HEK293 (cell line): Measurements from ENCODE around the gene ARHGEF11.

Source experiments
- SP2 ChIP-seq: fragments of 450-650 bp; formaldehyde crosslinking; IDR thresholded peaks from 2 replicates; pipeline ENCODE4 v1.5.1; 2016; ENCODE audit warnings: missing biosample characterization, missing genetic modification characterization
- ZBTB7A ChIP-seq: fragments of 450-650 bp; formaldehyde crosslinking; IDR thresholded peaks from 2 replicates; pipeline ENCODE4 v1.5.1; 2016; ENCODE audit warnings: low read depth, missing biosample characterization, missing genetic modification characterization
- ZNF274 ChIP-seq, 2 experiments: fragments of 200-500 bp in 1 of 2; fragments of 450-650 bp in 1 of 2; sonication (Bioruptor generic) in 1 of 2; formaldehyde crosslinking in 1 of 2; IDR thresholded peaks; 2 replicates each; pipeline versions ENCODE4 v1.5.1 to v1.6.1; 2014 to 2016; ENCODE audit warnings: borderline replicate concordance in 1 of 2, inconsistent platforms in 1 of 2, low read length in 1 of 2, missing biosample characterization in 1 of 2, missing genetic modification characterization in 1 of 2
- ZNF335 ChIP-seq: fragments of 450-650 bp; formaldehyde crosslinking; conservative IDR thresholded peaks from 2 replicates; pipeline ENCODE4 v1.5.1; 2016; ENCODE audit warnings: missing biosample characterization, missing genetic modification characterization
- ZNF404 ChIP-seq: fragments of 450-650 bp; formaldehyde crosslinking; IDR thresholded peaks from 2 replicates; pipeline ENCODE4 v1.5.1; 2017; ENCODE audit warnings: missing biosample characterization, missing genetic modification characterization
- ZNF610 ChIP-seq: fragments of 450-650 bp; formaldehyde crosslinking; IDR thresholded peaks from 2 replicates; pipeline ENCODE4 v1.5.1; 2016; ENCODE audit warnings: missing biosample characterization, missing genetic modification characterization, borderline replicate concordance
- ZSCAN16 ChIP-seq: fragments of 450-650 bp; formaldehyde crosslinking; IDR thresholded peaks from 2 replicates; pipeline ENCODE4 v1.5.1; 2016; ENCODE audit warnings: missing biosample characterization, missing genetic modification characterization
- TF ChIP-seq, protein P1 (sequence below): fragments of 450-650 bp; formaldehyde crosslinking; IDR thresholded peaks from 2 replicates; pipeline ENCODE4 v1.5.1; 2016; ENCODE audit warnings: missing biosample characterization, missing genetic modification characterization
- TF ChIP-seq, protein P2 (sequence below): fragments of 450-650 bp; formaldehyde crosslinking; IDR thresholded peaks from 2 replicates; pipeline ENCODE4 v1.5.1; 2017; ENCODE audit warnings: missing biosample characterization, missing genetic modification characterization
- TF ChIP-seq, protein P3 (sequence below): fragments of 450-650 bp; formaldehyde crosslinking; IDR thresholded peaks from 2 replicates; pipeline ENCODE4 v1.5.1; 2016; ENCODE audit warnings: missing biosample characterization, missing genetic modification characterization
- TF ChIP-seq, protein P4 (sequence below): fragments of 450-650 bp; formaldehyde crosslinking; IDR thresholded peaks from 2 replicates; pipeline ENCODE4 v1.5.1; 2016; ENCODE audit warnings: missing biosample characterization, missing genetic modification characterization
- TF ChIP-seq, protein P5 (sequence below): fragments of 450-650 bp; formaldehyde crosslinking; IDR thresholded peaks from 2 replicates; pipeline ENCODE4 v1.5.1; 2016; ENCODE audit warnings: missing biosample characterization, missing genetic modification characterization
- TF ChIP-seq, protein P6 (sequence below): fragments of 450-650 bp; formaldehyde crosslinking; IDR thresholded peaks from 2 replicates; pipeline ENCODE4 v1.5.1; 2016; ENCODE audit warnings: missing biosample characterization, missing genetic modification characterization

DNA sequence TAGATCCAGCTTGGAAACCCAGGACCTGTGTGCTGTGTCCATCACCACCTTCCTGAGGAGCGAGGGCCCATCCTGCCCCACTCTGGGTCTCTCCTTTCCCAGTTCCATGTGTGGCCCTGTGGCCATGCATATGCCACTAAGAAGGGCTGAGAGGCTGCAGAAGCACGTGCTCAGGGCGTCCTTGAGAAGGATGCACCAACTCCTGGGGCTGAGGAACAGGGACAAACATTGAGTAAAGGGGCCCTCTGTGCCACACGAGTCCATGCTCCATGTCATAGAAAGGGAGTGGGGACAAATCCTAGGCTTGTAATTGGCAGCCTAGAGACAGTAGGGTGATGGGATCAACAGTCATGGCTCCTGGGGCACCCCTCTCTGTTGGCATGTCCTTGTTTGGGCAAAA, 45.6 kb upstream of the ARHGEF11 start:
- TF ChIP-seq, protein P1, sequence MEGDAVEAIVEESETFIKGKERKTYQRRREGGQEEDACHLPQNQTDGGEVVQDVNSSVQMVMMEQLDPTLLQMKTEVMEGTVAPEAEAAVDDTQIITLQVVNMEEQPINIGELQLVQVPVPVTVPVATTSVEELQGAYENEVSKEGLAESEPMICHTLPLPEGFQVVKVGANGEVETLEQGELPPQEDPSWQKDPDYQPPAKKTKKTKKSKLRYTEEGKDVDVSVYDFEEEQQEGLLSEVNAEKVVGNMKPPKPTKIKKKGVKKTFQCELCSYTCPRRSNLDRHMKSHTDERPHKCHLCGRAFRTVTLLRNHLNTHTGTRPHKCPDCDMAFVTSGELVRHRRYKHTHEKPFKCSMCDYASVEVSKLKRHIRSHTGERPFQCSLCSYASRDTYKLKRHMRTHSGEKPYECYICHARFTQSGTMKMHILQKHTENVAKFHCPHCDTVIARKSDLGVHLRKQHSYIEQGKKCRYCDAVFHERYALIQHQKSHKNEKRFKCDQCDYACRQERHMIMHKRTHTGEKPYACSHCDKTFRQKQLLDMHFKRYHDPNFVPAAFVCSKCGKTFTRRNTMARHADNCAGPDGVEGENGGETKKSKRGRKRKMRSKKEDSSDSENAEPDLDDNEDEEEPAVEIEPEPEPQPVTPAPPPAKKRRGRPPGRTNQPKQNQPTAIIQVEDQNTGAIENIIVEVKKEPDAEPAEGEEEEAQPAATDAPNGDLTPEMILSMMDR = no peak
- TF ChIP-seq, protein P2, sequence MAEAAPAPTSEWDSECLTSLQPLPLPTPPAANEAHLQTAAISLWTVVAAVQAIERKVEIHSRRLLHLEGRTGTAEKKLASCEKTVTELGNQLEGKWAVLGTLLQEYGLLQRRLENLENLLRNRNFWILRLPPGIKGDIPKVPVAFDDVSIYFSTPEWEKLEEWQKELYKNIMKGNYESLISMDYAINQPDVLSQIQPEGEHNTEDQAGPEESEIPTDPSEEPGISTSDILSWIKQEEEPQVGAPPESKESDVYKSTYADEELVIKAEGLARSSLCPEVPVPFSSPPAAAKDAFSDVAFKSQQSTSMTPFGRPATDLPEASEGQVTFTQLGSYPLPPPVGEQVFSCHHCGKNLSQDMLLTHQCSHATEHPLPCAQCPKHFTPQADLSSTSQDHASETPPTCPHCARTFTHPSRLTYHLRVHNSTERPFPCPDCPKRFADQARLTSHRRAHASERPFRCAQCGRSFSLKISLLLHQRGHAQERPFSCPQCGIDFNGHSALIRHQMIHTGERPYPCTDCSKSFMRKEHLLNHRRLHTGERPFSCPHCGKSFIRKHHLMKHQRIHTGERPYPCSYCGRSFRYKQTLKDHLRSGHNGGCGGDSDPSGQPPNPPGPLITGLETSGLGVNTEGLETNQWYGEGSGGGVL (tag by site-specific recombination) = no peak
- TF ChIP-seq SP2 (tag by site-specific recombination) (no peak), ZNF404 (tag by site-specific recombination) (no peak), ZBTB7A (tag by site-specific recombination) (no peak), ZNF610 (no peak), ZSCAN16 (tag by site-specific recombination) (no peak), ZNF335 (no peak), ZNF274 (IDR thresholded peaks at IDR 0.05; ENCODE audit: low read length) (no peak), ZNF274 (tag by site-specific recombination; IDR thresholded peaks at IDR 0.05; ENCODE audit: borderline replicate concordance) (no peak)
- TF ChIP-seq, protein P3, sequence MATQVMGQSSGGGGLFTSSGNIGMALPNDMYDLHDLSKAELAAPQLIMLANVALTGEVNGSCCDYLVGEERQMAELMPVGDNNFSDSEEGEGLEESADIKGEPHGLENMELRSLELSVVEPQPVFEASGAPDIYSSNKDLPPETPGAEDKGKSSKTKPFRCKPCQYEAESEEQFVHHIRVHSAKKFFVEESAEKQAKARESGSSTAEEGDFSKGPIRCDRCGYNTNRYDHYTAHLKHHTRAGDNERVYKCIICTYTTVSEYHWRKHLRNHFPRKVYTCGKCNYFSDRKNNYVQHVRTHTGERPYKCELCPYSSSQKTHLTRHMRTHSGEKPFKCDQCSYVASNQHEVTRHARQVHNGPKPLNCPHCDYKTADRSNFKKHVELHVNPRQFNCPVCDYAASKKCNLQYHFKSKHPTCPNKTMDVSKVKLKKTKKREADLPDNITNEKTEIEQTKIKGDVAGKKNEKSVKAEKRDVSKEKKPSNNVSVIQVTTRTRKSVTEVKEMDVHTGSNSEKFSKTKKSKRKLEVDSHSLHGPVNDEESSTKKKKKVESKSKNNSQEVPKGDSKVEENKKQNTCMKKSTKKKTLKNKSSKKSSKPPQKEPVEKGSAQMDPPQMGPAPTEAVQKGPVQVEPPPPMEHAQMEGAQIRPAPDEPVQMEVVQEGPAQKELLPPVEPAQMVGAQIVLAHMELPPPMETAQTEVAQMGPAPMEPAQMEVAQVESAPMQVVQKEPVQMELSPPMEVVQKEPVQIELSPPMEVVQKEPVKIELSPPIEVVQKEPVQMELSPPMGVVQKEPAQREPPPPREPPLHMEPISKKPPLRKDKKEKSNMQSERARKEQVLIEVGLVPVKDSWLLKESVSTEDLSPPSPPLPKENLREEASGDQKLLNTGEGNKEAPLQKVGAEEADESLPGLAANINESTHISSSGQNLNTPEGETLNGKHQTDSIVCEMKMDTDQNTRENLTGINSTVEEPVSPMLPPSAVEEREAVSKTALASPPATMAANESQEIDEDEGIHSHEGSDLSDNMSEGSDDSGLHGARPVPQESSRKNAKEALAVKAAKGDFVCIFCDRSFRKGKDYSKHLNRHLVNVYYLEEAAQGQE (tag by site-specific recombination) = no peak
- TF ChIP-seq, protein P4, sequence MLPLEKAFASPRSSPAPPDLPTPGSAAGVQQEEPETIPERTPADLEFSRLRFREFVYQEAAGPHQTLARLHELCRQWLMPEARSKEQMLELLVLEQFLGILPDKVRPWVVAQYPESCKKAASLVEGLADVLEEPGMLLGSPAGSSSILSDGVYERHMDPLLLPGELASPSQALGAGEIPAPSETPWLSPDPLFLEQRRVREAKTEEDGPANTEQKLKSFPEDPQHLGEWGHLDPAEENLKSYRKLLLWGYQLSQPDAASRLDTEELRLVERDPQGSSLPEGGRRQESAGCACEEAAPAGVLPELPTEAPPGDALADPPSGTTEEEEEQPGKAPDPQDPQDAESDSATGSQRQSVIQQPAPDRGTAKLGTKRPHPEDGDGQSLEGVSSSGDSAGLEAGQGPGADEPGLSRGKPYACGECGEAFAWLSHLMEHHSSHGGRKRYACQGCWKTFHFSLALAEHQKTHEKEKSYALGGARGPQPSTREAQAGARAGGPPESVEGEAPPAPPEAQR (tag by site-specific recombination) = no peak
- TF ChIP-seq, protein P5, sequence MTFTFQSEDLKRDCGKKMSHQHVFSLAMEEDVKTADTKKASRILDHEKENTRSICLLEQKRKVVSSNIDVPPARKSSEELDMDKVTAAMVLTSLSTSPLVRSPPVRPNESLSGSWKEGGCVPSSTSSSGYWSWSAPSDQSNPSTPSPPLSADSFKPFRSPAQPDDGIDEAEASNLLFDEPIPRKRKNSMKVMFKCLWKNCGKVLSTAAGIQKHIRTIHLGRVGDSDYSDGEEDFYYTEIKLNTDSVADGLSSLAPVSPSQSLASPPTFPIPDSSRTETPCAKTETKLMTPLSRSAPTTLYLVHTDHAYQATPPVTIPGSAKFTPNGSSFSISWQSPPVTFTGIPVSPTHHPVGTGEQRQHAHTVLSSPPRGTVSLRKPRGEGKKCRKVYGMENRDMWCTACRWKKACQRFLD (tag by site-specific recombination) = no peak
- TF ChIP-seq, protein P6, sequence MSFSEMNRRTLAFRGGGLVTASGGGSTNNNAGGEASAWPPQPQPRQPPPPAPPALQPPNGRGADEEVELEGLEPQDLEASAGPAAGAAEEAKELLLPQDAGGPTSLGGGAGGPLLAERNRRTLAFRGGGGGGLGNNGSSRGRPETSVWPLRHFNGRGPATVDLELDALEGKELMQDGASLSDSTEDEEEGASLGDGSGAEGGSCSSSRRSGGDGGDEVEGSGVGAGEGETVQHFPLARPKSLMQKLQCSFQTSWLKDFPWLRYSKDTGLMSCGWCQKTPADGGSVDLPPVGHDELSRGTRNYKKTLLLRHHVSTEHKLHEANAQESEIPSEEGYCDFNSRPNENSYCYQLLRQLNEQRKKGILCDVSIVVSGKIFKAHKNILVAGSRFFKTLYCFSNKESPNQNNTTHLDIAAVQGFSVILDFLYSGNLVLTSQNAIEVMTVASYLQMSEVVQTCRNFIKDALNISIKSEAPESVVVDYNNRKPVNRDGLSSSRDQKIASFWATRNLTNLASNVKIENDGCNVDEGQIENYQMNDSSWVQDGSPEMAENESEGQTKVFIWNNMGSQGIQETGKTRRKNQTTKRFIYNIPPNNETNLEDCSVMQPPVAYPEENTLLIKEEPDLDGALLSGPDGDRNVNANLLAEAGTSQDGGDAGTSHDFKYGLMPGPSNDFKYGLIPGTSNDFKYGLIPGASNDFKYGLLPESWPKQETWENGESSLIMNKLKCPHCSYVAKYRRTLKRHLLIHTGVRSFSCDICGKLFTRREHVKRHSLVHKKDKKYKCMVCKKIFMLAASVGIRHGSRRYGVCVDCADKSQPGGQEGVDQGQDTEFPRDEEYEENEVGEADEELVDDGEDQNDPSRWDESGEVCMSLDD = no peak
